ENCODE measurements around the gene INSM1.

Gene INSM1

DNA sequence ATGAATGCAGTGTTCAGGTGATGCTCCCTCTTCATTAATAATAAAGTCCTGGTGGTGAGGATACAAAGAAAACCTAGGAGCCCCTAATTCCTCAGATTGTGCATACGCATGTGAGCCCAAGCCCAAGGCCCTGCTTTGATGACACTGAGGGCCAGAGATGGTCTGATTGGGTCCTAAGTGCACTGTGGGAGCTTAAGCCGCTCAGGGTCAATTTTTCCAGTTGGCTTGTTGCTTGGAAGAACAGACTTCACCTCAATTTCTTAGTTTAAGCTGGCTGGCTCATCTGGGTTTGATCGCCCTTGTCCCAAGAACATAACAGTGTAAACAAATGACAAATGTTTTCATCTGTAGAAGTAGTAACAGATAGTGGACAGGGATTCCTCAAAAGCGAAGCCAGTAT, 41.4 kb downstream of the INSM1 start:
- TF ChIP-seq, protein P1, sequence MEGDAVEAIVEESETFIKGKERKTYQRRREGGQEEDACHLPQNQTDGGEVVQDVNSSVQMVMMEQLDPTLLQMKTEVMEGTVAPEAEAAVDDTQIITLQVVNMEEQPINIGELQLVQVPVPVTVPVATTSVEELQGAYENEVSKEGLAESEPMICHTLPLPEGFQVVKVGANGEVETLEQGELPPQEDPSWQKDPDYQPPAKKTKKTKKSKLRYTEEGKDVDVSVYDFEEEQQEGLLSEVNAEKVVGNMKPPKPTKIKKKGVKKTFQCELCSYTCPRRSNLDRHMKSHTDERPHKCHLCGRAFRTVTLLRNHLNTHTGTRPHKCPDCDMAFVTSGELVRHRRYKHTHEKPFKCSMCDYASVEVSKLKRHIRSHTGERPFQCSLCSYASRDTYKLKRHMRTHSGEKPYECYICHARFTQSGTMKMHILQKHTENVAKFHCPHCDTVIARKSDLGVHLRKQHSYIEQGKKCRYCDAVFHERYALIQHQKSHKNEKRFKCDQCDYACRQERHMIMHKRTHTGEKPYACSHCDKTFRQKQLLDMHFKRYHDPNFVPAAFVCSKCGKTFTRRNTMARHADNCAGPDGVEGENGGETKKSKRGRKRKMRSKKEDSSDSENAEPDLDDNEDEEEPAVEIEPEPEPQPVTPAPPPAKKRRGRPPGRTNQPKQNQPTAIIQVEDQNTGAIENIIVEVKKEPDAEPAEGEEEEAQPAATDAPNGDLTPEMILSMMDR (IDR thresholded peaks at IDR 0.05; ENCODE audit: low read depth, low read length): no peak
- no peak overlapping the region for H3K4me3 ChIP-seq (replicated peaks in 1 of 2; ENCODE audit: low read depth in 2 of 2, low read length in 2 of 2)
- no peak for DNase-seq (ENCODE audit: low read depth in 2 of 2)

DNA sequence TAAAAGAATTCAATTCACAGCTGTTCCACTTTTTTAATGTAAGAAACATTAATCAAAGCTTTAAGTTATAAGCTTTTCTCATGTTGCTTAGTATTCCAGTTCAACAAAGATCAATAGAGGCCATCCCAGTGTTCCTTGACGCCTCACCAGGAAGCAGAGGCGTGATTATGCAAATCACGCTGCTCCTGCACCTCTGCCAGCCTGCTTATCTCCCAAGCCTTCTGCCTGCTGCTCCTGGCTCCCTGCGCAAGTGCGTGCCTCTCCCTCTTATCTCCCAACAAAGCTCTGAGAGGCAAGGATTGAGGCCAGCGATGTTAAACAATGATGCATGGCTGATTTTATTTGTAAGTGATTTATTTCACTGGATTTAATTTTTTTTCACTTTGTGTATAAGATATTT, 42.8 kb downstream of the INSM1 start:
- DNase-seq (ENCODE audit: low read depth in 2 of 2): peak in 1 of 2 donors; percentile 49
- no peak overlapping the region for H3K4me3 ChIP-seq (replicated peaks in 1 of 2; ENCODE audit: low read depth in 2 of 2, low read length in 2 of 2)
- TF ChIP-seq, protein P1 (IDR thresholded peaks at IDR 0.05; ENCODE audit: low read depth, low read length): no peak

DNA sequence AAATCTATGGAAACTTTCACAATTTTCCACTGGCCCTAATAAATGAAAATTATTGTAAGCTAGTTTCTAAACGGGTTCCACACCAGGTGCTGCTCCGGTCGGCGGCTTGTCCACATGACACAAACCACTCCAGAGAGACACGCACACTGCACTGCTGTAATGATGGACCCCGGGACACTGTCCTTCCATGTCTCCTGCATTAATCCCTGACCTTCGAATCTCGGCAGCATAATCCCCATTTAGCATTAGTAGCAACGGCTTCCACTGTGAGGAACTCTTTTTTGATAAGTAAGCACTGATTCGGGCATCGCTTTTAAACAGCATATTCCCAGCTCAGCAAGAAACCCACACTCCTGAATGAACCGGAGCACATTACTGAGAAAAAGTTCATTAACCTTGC, 43.5 kb downstream of the INSM1 start:
- TF ChIP-seq, protein P1 (IDR thresholded peaks at IDR 0.05; ENCODE audit: low read depth, low read length): no peak
- H3K4me3 ChIP-seq (replicated peaks in 1 of 2; ENCODE audit: low read depth in 2 of 2, low read length in 2 of 2): no peak overlapping the region
- DNase-seq (ENCODE audit: low read depth in 2 of 2): no peak

DNA sequence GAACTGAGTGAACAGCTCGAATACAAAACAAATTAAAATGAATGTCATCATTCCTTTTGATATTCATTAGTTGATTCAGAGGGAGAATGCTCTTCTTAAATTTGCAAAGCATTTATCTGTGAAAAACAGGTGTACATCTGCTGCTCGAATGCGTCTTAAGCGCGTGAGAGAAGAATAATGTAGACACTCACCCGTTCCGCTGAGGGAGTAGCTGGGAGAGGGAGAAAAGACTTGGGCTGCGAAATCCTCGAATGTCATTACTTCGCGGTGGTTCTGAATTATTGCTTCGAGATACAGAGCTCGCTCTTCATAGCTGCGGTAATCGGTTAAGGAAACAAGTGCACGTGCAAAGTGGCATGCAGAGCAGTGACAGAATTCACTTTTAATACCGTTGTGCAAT, 43.9 kb downstream of the INSM1 start:
- no peak overlapping the region for H3K4me3 ChIP-seq (replicated peaks in 1 of 2; ENCODE audit: low read depth in 2 of 2, low read length in 2 of 2)
- TF ChIP-seq, protein P1 (IDR thresholded peaks at IDR 0.05; ENCODE audit: low read depth, low read length): no peak
- no peak for DNase-seq (ENCODE audit: low read depth in 2 of 2)

DNA sequence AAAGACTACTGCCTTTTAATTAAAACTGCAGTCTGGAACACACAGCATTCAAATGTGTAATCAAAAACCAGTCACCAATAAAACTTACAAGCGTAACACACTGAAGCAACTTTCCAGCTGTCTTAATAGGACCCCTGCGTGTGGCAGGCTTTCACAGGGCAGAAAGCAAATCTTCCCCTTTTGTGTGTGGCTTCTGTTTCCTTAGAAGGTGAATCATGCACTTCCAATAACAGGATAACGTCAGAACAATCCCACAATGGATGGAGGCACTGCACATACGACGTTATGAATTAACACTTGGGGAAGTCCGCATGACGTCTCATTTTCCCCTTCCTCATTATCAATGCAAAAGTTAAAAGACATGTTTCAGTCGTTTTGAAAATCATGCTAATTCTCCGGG, 44.8 kb downstream of the INSM1 start:
- no peak for DNase-seq (ENCODE audit: low read depth in 2 of 2)
- TF ChIP-seq, protein P1 (IDR thresholded peaks at IDR 0.05; ENCODE audit: low read depth, low read length): no peak
- no peak overlapping the region for H3K4me3 ChIP-seq (replicated peaks in 1 of 2; ENCODE audit: low read depth in 2 of 2, low read length in 2 of 2)

DNA sequence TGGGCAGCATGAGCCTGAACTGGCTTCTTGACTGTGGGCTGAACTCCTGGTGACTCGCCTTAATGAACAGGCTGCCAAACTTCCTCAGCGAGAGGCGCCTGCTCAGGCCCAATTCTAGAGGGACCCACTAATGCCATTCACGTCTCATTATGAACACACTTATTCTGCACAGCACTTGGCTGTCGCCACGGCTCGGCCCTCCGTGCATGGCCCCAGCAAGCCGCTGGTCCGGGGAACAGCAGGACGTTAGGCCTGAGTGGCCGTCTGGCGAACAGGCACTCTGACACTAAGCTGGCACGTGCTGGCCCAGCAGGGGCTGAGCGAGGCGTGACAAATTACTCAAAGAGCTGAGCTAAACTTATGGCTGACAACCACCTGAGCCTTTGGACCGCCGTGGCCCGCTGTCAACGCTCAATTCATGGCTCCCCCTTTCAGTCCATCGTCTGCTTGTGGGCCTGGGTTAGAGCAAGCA, 45.9 kb downstream of the INSM1 start:
- no peak for DNase-seq (ENCODE audit: low read depth in 2 of 2)
- no peak overlapping the region for H3K4me3 ChIP-seq (replicated peaks in 1 of 2; ENCODE audit: low read depth in 2 of 2, low read length in 2 of 2)
- TF ChIP-seq, protein P1 (IDR thresholded peaks at IDR 0.05; ENCODE audit: low read depth, low read length): no peak

DNA sequence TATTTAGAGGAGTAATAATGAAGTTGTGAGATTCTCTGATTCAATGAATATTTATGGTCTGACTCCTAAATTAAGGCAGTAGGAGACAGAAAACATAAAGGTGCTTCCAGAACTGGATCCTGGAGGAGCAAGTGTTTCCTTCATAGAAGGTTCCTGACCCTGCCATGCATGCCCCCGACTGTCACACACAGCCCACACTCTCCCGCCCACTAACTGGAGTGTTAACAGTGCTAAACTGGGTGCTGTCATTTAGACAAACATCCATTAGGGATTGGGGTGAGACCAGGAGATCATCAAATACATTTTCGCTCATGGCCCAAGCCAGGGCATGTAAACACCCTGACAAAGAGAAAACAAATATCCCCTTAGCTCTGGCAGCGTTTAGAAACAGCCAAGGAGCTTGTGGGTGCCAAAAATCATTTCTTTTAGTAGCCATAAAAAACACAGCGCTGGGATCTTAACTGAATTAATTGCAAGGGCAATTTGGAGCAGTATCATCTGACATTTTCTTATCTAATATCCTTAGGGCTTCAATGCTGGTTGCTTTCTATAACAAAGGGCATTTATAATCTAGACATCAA, 46.8 kb downstream of the INSM1 start:
- no peak overlapping the region for H3K4me3 ChIP-seq (replicated peaks in 1 of 2; ENCODE audit: low read depth in 2 of 2, low read length in 2 of 2)
- DNase-seq (ENCODE audit: low read depth in 2 of 2): no peak
- TF ChIP-seq, protein P1 (IDR thresholded peaks at IDR 0.05; ENCODE audit: low read depth, low read length): no peak
